GM19035 (cell line): ENCODE data around the gene TIMM23B.
"Not testable (repeated sequence)": the region's sequence is repeated elsewhere in the genome, so short reads cannot be mapped to it uniquely, and the experiment has no call there.

Experiments used
- ATAC-seq: cut with Tn5 transposase; IDR thresholded peaks from one replicate; pipeline ENCODE4 v1.9.1; 2021; ENCODE audit not compliant: unreplicated experiment

TIMM23B gene

GRCh38 chr10:49941447-49942338 is at the start of gene TIMM23B, which contains the start of gene PARG:
Gene TIMM23B (plus strand): TSS chr10:49942053. CDS start chr10:49942195, 142 bp downstream.
Gene PARG (minus strand): TSS chr10:49942027. CDS start chr10:49941725, 302 bp downstream.
- ATAC-seq = peak; percentile 67

- not testable (repeated sequence) for ATAC-seq
Observed at GRCh38 chr10:49899999-49900398, 41.9 kb upstream of the TIMM23B start.

GRCh38 chr10:49900406-49900805 is 41.4 kb upstream of the TIMM23B start:
- not testable (repeated sequence) for ATAC-seq

- not testable (repeated sequence) for ATAC-seq
Observed at GRCh38 chr10:49903829-49904228, 38.0 kb upstream of the TIMM23B start.

GRCh38 chr10:49908290-49909080 is 33.4 kb upstream of the TIMM23B start:
- ATAC-seq = not testable (repeated sequence)

- not testable (repeated sequence) for ATAC-seq
Observed at GRCh38 chr10:49910295-49910694, 31.6 kb upstream of the TIMM23B start.

- not testable (repeated sequence) for ATAC-seq
Observed at GRCh38 chr10:49916451-49916850, 25.4 kb upstream of the TIMM23B start.

GRCh38 chr10:49917927-49918326 is 23.9 kb upstream of the TIMM23B start:
- not testable (repeated sequence) for ATAC-seq

- ATAC-seq = not testable (repeated sequence)
Observed at GRCh38 chr10:49922041-49922440, 19.8 kb upstream of the TIMM23B start.

- not testable (repeated sequence) for ATAC-seq
Observed at GRCh38 chr10:49923572-49923971, 18.3 kb upstream of the TIMM23B start.

- ATAC-seq = not testable (repeated sequence)
Observed at GRCh38 chr10:49931276-49931675, 10.6 kb upstream of the TIMM23B start.

- not testable (repeated sequence) for ATAC-seq
Observed at GRCh38 chr10:49931959-49932728, 9.7 kb upstream of the TIMM23B start.

GRCh38 chr10:49942339-49942705 is 469 bp downstream of the TIMM23B start:
- peak; percentile 13 for ATAC-seq

GRCh38 chr10:49943607-49944006 is 1.8 kb downstream of the TIMM23B start:
- ATAC-seq = not testable (repeated sequence)

GRCh38 chr10:49948142-49948541 is 6.3 kb downstream of the TIMM23B start:
- peak; percentile 67 for ATAC-seq

GRCh38 chr10:49948737-49949136 is 6.9 kb downstream of the TIMM23B start:
- not testable (repeated sequence) for ATAC-seq

GRCh38 chr10:49952006-49952405 is 10.2 kb downstream of the TIMM23B start:
- not testable (repeated sequence) for ATAC-seq

- not testable (repeated sequence) for ATAC-seq
Observed at GRCh38 chr10:49953122-49953521, 11.3 kb downstream of the TIMM23B start.

- ATAC-seq = not testable (repeated sequence)
Observed at GRCh38 chr10:49970331-49970857, 28.5 kb downstream of the TIMM23B start.

GRCh38 chr10:49971466-49971865 is 29.6 kb downstream of the TIMM23B start:
- ATAC-seq = not testable (repeated sequence)
